NCI-H748 (cell line): ENCODE results near the gene TMEM39A.

ENCODE experiments used
- DNase-seq: peaks from one replicate; lab custom pipeline; 2025; ENCODE audit not compliant: unreplicated experiment; lab: John Stamatoyannopoulos, UW

TMEM39A gene

DNA sequence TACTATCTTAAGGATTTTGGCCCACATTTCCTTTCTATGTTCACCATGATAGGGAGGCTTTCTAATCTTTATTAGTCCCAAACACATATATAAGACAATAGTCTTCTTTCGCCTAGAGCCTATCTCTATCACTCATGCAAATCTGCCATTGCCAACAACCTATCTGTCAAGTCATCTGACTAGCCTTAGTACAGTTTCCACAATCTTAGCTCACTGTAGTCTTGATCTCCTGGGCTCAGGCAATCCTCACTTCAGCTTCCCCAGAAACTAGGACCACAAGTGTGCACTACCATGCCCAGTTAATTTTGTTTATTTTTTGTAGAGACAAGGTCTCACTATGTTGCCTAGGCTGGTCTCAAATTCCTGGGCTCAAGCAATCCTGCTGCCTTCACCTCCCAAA lies 6.9 kb downstream of the TMEM39A start:
- DNase-seq: no peak

DNA sequence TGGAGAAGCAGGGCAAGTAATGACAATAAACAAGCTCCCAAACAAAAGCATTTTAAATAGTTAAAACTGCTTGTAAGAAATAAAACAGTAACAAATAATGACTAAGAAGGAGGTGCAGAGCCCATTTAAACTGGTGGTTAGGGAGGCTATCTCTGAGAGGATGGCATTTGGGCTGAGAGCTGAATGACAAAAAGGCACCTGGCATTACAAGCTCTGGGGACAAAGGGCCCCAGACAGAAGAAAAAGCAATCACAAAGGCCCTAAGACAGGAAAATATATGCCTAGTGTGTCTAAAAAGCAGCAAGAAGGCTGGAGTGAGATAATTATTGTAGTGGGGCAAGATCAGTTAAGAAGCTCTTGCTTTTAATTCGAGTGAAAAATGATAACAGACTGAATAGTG lies 9.6 kb downstream of the TMEM39A start:
- DNase-seq: no peak

DNA sequence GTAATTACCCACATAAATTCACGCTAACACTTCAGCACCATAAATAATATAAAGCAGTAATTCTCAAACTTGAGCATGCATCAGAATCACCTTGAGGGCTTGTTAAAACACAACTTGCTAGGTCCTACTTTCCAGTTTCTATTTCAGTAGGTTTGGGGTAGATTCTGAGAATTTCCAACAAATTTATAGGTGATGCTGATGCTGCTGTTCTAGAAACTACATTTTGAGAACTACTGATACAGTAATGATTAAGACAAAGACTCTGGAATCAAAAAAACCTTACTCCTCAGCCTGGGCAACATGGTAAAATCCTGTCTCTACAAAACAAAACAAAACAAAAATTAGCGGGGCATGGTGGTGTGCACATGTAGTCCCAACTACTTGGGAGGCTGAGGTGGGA lies 18.8 kb downstream of the TMEM39A start:
- no peak for DNase-seq

DNA sequence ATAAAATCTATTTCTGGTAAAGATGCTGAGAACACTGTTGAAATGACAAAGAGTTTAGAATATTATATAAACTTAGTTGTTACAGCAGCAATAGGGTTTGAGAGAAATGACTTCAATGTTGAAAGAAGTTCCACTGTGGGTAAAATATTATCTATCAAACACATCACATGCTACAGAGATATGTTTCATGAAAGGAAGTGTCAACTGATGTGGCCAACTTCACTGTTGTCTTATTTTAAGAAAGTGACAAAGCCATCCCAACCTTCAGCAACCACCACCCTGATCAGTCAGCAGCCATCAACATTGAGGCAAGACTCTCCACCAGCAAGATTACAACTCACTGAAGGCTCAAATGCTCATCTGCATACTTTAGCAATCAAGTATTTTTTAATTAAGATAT lies 20.2 kb downstream of the TMEM39A start:
- no peak for DNase-seq

DNA sequence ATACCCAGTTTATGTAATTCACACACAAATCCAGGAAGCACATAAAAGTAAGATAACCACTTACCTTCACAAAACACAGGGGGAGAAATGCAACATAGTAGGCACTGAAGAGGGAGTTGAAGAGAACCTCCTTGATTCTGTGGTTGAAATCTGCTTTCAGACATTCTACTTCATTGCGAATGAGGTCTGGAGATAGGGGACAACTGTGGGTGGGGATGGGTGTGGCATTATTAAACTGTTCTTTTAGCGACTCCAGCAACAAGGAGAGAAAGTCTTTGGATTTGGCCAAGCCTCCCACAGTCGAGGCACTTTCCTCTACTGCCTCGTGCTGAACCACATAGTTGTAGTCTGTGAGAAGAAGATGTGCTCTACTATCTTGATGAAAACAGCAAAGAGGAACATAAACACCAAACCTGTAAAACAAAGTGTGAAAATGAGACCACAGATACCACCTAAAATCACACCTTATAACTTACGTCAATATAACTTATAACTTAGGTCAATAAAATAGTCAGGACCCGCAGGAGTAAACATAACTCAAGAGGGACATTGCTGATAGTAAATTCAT lies 25.6 kb downstream of the TMEM39A start:
- no peak for DNase-seq

DNA sequence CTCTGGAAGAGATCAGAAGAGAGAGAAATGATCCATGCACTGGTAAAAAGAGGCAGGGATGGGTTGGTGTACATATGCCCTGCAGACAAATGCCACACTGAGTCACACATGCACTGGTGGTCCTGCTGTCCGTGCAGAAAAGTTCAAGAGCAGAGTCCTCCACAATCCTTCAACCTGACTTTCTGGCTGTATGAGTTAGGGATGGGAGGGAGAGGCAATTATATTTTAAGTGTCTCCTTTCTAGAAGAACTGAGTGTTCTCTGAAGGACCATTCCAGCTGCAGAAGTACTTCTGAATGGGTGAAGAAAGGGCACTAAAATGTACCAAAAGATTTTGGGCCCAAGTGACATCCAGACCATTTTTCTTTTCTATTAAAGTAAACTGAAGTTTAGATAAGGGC lies 26.4 kb downstream of the TMEM39A start:
- no peak for DNase-seq

DNA sequence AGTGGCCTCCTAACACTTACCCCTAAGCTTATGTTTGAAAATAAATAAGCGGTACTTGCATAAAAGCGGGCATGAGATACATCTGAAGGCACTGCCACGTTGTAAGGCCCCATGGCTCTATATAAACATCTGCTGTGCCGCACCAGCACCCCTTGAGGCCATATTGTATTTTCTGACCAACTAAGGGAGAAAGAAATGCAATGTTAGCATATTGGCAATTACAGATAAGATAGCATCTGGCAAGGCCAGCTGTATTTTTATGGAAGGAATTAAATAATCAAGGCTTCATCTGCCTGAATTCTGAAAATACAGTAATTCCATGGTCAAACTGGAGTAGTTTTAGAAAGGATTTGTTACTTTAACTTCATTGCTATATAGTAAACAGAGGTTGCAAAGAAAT lies 28.7 kb downstream of the TMEM39A start:
- DNase-seq: no peak

DNA sequence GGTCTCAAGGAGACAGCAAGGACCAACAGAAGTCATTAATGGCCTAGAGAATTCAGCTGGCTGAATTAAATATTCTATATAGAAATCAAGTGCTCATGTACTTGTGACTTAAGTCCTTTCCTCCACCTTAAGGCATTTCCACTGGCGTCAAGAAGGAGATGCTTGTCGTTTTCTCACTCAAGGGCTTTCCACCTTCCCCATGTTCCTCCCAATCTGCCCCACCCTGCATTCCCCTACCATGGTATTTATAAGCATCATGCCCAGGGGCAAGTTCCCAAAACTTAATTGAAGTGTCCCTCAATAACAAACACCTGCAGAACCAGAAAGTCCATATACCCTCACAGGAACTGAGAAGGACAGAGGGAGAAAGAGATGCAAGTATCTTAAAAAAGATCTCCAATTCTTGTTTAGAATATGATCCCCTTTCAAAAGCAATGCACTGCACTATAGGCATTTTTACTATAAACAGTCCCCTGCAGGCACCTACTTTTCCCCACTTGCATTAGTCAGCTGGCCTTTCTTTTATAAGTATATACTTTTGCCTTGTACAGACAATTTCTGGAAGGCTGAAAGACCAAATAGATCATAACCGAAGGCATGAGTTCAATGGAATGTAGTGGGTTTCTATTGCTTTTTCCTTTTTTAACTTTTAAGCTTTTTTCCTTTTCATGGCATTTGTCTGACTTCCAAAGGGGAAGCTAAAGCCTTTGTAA lies 29.6 kb downstream of the TMEM39A start:
- DNase-seq: no peak

DNA sequence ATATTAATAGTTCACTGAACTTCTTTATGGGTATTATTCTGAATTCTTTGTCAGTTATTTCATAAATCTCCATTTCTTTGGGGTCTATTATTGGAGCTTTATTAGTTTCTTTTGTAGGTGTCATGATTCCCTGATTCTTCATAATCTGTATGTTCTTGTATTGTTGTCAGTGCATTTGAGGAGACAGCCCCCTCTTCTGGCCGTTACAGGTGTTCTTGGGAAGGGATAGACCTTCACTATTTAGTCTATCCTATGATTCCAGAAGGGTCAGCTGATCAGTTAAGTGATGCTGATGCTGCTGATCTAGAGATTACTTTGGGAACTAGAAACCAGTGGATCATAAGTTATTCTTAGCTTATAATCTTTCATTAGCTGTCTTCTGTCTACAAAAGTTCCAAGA lies 34.9 kb downstream of the TMEM39A start:
- DNase-seq: peak; percentile 1

DNA sequence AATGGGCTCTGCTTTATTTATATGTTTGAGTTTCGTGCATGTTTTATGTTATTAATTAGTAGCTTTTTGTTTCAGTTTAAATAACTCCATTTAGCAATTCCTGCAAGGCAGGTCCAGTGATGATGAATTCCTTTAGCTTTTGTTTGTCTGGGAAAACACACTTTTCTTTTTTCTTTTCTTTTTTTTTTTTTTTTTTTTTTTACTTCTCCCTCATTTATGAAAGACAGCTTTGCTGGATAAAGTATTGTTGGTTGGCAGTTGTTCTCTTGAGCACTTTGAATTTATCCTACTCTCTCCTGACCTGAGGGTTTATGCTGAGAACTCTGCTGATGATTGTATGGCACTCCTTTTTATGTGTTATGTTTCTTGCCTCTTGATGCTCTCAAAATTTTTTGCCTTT lies 35.7 kb downstream of the TMEM39A start:
- no peak for DNase-seq

DNA sequence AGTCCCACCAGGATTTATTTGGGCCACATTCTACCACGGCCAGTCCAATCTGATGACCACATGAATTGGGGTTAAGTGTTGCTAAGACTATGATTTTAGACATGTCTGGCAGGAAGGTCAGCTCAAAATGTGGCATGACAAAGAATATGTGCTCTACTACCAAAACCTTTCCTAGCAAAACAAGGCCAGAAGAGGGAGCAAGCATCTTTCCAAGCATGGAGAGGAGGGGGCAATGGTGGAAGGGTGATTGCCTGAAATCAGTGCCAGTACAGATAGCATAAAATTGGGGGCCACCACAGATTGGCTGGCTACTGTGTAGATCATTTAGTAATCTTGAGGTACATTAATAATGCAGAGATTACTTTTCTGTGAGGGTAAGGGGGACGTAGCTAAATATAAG lies 43.2 kb downstream of the TMEM39A start:
- DNase-seq: peak; percentile 1

DNA sequence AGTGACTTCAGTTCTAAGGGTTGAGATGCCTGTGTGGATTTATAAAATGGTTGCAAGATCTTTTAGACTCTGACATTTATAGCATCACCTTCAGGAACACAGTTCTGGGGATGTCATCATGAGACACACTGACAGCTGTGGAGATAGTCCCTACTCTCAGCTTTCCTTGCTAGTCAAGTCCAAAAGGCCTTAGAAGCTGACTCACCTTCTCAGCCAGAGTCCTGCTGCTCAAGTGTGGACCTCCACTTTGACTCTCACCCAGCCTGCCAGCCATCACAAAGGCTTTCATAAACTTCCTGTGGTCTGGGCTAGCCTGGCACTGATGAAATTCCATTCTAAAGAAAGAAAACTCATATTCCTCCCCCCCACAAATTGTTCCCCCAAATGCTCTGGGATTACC lies 44.8 kb downstream of the TMEM39A start:
- DNase-seq: no peak

DNA sequence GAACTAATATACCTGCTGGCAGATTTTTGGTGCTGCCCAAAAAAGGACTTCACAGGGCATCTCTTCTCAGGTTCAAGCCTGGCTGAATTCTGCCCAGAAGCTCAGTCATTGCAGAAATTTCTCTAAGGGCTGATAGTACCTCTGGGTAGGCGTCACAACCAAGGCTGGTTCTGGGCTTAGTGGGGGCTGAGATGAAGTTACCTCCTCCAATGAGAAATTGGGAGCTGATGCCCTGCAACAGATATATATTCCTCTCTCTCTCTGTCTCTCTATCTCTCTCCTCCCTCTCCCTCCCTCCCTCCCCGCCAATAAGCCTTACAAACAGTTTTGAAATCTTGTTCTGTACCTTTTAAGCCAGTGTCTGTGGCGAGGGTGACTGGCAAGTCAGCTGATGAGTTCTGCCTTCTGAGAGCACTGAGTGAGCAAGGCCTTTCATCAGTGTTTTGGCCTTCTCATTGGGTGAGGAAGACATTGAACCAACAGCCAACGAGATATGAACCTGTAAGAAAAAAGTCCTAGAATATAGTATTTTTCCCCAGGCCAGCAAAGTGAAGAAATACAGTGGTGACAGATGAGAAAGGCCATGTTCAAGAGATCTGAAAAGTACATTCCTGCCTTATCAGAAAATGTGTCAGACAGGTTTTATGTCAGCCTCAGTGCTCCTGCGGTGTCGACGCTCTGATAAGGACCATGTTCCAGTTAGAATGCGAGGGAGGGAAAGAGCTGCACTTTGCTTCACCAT lies 45.5 kb downstream of the TMEM39A start:
- DNase-seq: no peak

DNA sequence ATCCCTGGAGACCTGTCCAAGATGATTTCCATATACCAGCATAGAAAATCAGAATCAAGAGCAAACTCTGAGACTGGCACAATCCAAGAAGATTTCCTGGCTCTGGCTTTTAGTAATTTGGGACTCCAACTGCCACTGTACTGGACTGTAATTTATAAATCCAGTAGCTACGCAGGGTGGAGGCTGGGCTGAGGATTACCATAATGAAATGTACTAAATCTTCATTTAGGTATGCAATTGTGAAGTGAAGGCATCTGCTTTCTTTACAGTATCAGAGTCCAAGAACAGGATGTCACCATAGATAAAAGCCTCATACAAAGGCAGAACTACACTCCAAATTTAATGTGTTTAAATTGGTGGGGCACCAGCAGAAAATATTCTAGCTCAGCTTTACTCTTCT lies 46.5 kb downstream of the TMEM39A start:
- DNase-seq: no peak

DNA sequence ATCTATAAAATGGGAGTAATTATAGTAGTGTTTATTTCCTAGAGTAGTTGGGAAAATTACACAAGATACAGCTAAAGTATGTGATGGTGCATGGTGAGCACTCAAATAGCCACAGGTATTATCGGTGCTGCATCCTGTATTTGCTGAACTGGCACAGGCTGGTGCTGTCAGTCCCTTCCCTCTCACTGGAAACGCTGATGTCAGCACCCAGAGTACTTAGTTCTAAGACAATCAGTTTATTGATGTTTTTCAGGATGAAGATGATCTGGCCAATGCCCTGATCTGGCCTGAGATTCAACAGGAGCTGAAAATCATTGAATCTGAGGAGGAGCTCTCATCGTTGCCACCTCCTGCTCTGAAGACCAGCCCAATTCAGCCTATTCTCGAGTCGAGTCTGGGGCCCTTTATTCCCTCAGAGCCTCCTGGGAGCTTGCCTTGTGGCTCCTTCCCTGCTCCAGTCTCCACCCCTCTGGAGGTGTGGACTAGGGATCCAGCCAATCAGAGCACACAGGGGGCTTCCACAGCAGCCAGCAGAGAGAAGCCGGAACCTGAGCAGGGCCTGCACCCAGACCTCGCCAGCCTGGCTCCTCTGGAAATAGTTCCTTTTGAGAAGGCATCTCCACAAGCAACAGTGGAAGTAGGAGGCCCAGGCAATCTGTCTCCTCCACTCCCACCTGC lies 49.7 kb downstream of the TMEM39A start:
- DNase-seq: no peak

DNA sequence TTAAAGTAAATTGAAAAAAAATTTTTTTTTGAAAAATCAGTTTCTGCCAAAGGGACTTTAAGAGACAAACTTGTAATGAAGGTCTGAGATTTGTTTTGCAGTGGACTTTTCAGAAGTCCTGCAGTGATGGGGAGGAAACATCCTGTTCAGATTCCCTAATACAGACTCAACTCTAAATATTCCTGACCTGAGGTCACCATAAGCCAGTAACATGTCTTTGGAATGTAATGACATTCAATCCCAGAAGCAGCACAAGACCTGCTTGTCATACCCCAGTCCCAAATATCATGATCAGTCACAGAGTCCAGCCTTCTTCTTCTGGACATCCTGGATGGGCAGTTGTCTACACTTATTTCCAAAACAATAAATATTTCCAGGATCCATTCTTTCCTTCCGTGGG lies 53.6 kb downstream of the TMEM39A start:
- DNase-seq: no peak

DNA sequence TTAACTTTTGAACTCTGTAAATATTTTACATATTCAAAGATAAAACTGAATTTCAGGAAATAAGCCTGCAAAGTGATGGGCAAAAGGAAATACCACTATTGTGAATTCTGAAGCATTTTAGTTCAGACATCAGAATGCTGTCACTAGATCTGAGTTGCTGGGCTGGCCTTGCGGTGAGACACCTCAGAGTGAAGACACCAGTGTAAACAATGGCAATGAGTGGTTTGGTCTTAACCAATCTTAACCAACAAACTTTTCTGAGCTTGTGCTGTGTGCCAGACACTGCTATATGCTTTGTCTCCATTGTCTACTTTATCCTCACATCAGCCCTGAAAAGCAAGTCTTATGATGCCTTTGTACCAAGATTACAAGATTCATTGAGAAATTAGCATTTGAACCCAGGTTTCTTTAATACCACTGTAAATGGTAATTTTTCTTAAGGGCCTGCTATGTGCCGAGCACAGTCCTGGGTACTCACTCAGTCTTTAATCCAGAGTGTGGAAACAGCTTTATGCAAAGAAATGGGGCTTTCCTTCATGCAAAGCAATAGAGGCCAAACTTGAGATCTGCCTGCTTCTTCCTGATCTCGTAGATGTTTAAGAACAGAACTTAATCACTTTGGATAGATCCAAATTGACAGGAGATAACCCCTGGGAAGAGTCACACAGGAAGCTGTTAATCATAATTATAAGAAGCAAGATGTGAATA lies 55.0 kb downstream of the TMEM39A start:
- no peak for DNase-seq

DNA sequence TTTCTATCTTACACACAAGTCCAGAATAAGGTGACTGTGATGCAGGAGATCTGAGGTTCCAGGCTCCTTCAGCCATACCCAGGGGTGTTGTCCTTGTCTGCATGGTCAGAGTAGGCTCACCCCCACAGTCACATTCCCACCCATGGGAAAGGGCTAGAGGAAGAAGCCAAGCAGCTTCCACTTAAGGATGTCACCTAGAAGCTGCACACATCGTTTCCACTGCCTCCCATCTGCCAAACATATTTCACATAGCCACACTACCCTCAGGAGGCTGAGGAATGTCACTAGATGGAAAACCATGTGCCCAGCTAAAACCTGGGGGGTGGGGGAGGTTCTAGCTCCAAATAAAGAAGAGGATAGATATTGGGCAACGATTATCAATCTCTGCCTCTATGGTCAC lies 58.1 kb downstream of the TMEM39A start:
- no peak for DNase-seq

DNA sequence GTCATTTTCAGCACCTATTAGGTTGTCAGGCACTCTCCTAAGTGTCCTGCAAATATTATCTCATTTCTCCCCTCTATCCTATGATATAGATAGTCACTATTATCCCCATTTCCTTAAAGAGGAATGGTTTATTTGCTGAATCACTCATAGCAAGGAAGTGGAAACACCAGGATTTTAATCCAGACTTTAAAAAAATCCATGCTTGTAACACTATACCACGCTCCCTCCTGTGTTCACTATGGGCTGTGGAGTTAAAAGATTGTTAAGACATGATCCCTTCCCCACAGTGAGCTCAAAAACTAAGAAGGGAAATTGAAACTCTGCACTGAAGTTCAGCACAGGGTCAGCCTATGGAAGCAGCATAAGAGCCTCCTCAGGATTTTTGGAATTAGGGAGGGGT lies 60.2 kb downstream of the TMEM39A start:
- DNase-seq: no peak

DNA sequence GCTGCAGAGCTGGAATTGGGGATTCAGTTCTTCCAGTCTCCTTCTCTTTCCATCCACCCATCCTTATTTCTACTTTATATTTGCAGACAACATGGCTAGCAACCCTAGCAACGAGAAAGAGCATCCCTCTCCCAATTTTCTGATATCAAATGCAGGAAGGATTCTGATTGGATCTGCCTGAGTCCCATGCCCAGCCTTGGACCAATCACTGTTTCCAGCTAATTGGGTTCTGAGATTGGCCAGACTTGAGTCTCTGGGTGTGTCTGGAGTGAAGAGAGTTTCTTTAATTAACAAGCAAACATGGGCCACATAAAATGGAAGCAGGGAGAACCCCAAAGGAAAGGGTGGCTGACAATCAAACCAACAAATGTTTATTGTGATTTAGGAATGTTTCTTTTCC lies 60.6 kb downstream of the TMEM39A start:
- DNase-seq: no peak
